Lung (tissue), 12 donors: ENCODE measurements around the gene POLDIP3. TPM values are rescaled to one million over a fixed set of nuclear protein-coding genes. Genes with fewer than 3 reads are reported as not detected.
"Not testable (repeated sequence)": the region's sequence is repeated elsewhere in the genome, so short reads cannot be mapped to it uniquely, and the experiment has no call there.

Source experiments
- ATAC-seq: fragments of 200-7000 bp; cut with Tn5 transposase; one replicate; pipeline ENCODE4 v1.9.1; 2020; ENCODE audit warnings: moderate number of reproducible peaks; ENCODE audit not compliant: insufficient read depth, low FRiP score
- DNase-seq, 3 donors: peaks; one replicate each; pipeline ENCODE4 v3.0.0-alpha.2; 2013 to 2017
- H3K27ac ChIP-seq, 2 donors: one replicate each; pipeline ENCODE4 v1.5.1; 2013; ENCODE audit warnings: mild to moderate bottlenecking in 2 of 2, moderate library complexity in 2 of 2, control low read depth in 1 of 2, inconsistent platforms in 1 of 2, low read depth in 1 of 2, low read length in 1 of 2
- H3K27me3 ChIP-seq, 3 donors: one replicate each; pipeline ENCODE4 v1.5.1; 2013; ENCODE audit warnings: low read length in 2 of 3; ENCODE audit not compliant: control insufficient read depth in 3 of 3, insufficient read depth in 3 of 3
- H3K36me3 ChIP-seq, 4 donors: one replicate each; pipeline ENCODE4 v1.5.1; 2013; ENCODE audit warnings: low read length in 4 of 4, mild to moderate bottlenecking in 1 of 4, moderate library complexity in 1 of 4; ENCODE audit not compliant: control insufficient read depth in 4 of 4, insufficient read depth in 4 of 4
- H3K4me1 ChIP-seq, 5 donors: one replicate each; pipeline ENCODE4 v1.5.1; 2013; ENCODE audit warnings: low read length in 5 of 5, mild to moderate bottlenecking in 2 of 5, moderate library complexity in 1 of 5; ENCODE audit not compliant: control insufficient read depth in 5 of 5, insufficient read depth in 5 of 5
- H3K4me3 ChIP-seq: one replicate; pipeline ENCODE4 v1.5.1; 2013; ENCODE audit warnings: mild to moderate bottlenecking, control low read depth, moderate library complexity
- H3K9ac ChIP-seq, 2 donors: one replicate each; pipeline ENCODE4 v1.5.1; 2013; ENCODE audit warnings: low read length in 2 of 2, control low read depth in 1 of 2; ENCODE audit not compliant: insufficient read depth in 1 of 2
- H3K9me3 ChIP-seq, 4 donors: one replicate each; pipeline ENCODE4 v1.5.1; 2013; ENCODE audit warnings: low read length in 3 of 4, mild to moderate bottlenecking in 1 of 4, moderate library complexity in 1 of 4; ENCODE audit not compliant: control insufficient read depth in 4 of 4, insufficient read depth in 3 of 4
- CTCF ChIP-seq: IDR thresholded peaks from 2 replicates; pipeline ENCODE4 v1.5.1; 2012; ENCODE audit warnings: mild to moderate bottlenecking; ENCODE audit errors: control extremely low read depth, extremely low read depth
- WGBS, 2 donors: extraction: QIAGEN DNeasy Blood & Tissue Kit; methylation state at CpG; one replicate each; pipeline ENCODE4 v1.1.7; 2013; 5-methylcytosine and 5-hydroxymethylcytosine counted together
- polyA plus RNA-seq, 2 donors: library from polyadenylated mRNA; stranded (reverse); fragments of 200-250 nt; gene quantifications; one replicate each; pipeline ENCODE4 v1.2.1, GENCODE V29; 2013
- total RNA-seq, 2 donors: library from RNA; depleted of rRNA in 1 of 2; stranded (reverse); fragments of >200 nt in 1 of 2; gene quantifications; one replicate each; pipeline ENCODE4 v1.2.1, GENCODE V29; 2014 to 2021
- donor health status: control.
- donor health status: control.
- donor health status: Bipolar disorder and iron deficiency.
- donor health status: healthy.
- donor health status: DM: yes; HTN: yes; CAD: no.

POLDIP3 gene
- total and polyA plus RNA-seq, 4 donors = 20.5 to 62.1 (median 42.7) TPM

DNA sequence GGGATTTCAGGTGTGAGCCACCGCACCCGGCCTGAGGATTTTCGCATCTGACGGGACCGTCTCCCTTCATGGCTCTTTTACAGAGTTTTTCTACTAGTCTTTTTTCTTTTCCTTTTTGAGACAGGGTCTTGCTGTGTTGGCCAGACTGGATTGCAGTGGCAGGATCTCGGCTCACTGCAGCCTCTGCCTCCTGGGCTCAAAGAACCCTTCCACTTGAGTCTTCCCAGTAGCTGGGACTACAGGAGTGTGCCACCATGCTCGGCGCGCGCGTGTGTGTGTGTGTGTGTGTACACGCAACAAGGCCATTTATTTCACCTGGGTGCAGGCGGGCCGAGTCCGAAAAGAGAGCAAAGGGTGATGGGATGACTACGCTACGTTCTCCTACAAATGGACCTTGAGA lies 50.0 kb downstream of the POLDIP3 start:
- Histone ChIP-seq H3K4me1 (peaks cover 0 to 7% (median 0%) of the 10 kb centered on the region in 5 donors), H3K4me3 (no peak overlapping the region), H3K9me3 (no peaks in the 10 kb centered on the region), H3K27me3 (no peaks in the 10 kb centered on the region), H3K36me3 (peaks cover 0 to 7% (median 2%) of the 10 kb centered on the region in 4 donors), H3K9ac (no peak overlapping the region), H3K27ac (no peak overlapping the region)
- TF ChIP-seq CTCF = no peak
- DNase-seq = no peak
- 98% methylated on average over 17 of the region's 17 CpGs for WGBS, 2 donors
- ATAC-seq = no peak

- H3K9ac ChIP-seq, DNase-seq, H3K4me1 ChIP-seq, H3K9me3 ChIP-seq, H3K36me3 ChIP-seq, ATAC-seq, H3K4me3 ChIP-seq, H3K27me3 ChIP-seq, H3K27ac ChIP-seq: not testable (repeated sequence)
- 81 to 90% methylated on average over 3 of the region's 3 CpGs for WGBS, 2 donors
Observed at GRCh38 chr22:42563943-42564342, 50.7 kb downstream of the POLDIP3 start.

DNA sequence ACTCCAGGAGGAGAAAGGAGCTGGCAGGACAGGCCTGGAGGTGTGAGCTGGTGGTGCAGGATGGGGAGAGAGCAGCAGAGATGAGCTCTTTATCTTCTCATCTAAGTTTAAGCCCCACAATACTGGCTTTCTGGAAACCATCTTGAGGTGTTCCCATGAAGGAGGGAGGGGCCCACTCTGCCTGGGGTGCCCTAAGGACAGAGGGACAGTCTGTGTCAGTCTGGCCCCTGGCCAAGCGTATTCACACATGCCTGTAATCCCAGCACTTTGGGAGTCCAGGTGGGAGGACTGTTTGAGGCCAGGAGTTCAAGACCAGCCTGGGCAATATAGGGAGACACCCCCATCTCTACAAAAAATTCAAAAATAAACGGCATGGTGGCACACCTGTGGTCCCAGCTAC lies 52.0 kb downstream of the POLDIP3 start:
- peaks cover 0 to 7% (median 0%) of the 10 kb centered on the region in 5 donors for H3K4me1 ChIP-seq
- no peak for TF ChIP-seq CTCF
- DNase-seq (no peak), ATAC-seq (no peak)
- no peak overlapping the region for H3K27ac ChIP-seq
- H3K27me3 ChIP-seq = no peaks in the 10 kb centered on the region
- H3K36me3 ChIP-seq = peaks cover 0 to 7% (median 2%) of the 10 kb centered on the region in 4 donors
- H3K9me3 ChIP-seq = no peaks in the 10 kb centered on the region
- no peak overlapping the region for H3K4me3 ChIP-seq
- H3K9ac ChIP-seq = no peak overlapping the region
- WGBS, 2 donors = 83 to 87% methylated on average over 2 of the region's 2 CpGs

GRCh38 chr22:42562279-42562678 lies 52.4 kb downstream of the POLDIP3 start:
- no peak for TF ChIP-seq CTCF
- Histone ChIP-seq H3K4me3 (no peak overlapping the region), H3K36me3 (peaks cover 0 to 7% (median 2%) of the 10 kb centered on the region in 4 donors), H3K27ac (no peak overlapping the region), H3K9me3 (no peaks in the 10 kb centered on the region), H3K4me1 (peaks cover 0 to 7% (median 0%) of the 10 kb centered on the region in 5 donors), H3K9ac (no peak overlapping the region), H3K27me3 (no peaks in the 10 kb centered on the region)
- peak in 1 of 3 donors; percentile 24 for DNase-seq
- WGBS, 2 donors = 19 to 48% methylated on average over 8 of the region's 8 CpGs
- no peak for ATAC-seq
